Epidermal melanocyte (primary cell): ENCODE measurements around the gene OPRPN.

Source experiments
- DNase-seq: peaks from one replicate; pipeline ENCODE4 v3.0.0; 2011; ENCODE audit warnings: low spot score; ENCODE audit not compliant: insufficient read length

Gene OPRPN

GRCh38 chr4:70397580-70397979, at the start of gene OPRPN:
OPRPN (plus strand) TSS chr4:70397940; CDS start chr4:70399286, 1,346 bp downstream.
- DNase-seq: no peak

GRCh38 chr4:70356185-70356584, 41.6 kb upstream of the OPRPN start:
- DNase-seq: no peak

DNA sequence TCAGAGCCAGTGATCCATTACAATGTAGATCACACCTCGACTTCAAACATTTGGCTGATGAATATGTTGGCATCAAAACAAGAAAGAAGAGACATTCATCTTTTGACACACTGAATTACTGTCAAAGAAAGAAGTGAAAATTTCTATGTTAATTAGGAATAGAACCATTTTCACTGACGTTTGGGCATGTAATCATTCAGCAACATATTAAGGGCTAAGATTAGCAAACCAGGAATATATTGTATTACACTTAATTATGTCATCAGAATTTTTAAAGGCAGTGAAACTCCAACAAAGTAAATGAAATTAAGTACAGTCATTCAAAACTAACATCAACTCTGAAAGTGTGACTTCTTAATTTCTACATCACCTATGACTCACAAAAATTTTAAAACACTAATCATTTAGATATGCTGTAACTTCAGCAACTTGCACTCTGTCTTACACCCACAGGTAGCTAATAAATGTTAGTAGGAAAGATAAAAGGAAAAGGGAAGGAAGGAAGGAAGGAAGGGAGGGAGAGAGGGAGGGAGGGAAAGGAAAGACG, 38.6 kb upstream of the OPRPN start:
- DNase-seq: no peak

DNA sequence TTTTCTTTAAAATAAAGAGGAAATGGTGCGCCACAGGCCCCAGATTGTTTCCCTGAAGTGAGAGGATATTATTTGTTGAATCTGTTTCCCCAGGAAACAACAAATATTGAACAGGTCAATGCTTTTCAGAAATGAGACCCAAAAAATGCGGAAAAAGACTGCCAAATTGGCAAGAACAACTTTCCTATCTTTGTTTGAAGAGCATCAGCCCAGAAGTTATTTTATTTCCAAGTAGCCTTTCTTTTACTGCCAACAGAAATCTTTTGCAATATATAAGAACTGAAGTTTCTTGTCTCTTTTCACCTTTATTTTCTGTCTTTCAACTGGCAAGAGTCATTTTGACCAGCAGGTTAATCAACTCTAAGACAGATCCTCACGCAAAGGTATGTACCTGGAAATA, 37.3 kb upstream of the OPRPN start, which contains the start of gene SMR3A:
TSS of gene SMR3A (plus strand) at position 301 of the 400 bp plus-strand sequence. CDS start 1,356 bp downstream, outside the sequence.
- no peak for DNase-seq

DNA sequence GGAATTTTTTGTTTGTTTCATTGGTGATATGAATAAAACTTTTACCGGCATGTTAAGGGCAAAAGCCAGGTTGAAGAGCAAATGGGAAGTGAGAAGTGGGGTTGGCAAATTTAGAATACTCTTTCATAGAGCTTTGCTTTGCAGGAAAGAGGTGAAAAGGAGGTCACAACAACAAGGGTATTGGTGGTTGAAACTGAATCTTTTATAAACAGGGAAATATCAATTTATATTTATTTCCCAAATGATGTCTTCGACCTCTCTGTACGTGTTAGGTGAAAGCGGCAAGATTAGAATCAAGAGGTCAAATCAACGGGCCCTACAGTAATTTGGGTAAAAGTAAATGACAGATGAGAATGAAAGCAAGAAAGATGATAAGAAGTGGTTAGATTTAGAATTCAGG, 33.7 kb upstream of the OPRPN start:
- DNase-seq: no peak

DNA sequence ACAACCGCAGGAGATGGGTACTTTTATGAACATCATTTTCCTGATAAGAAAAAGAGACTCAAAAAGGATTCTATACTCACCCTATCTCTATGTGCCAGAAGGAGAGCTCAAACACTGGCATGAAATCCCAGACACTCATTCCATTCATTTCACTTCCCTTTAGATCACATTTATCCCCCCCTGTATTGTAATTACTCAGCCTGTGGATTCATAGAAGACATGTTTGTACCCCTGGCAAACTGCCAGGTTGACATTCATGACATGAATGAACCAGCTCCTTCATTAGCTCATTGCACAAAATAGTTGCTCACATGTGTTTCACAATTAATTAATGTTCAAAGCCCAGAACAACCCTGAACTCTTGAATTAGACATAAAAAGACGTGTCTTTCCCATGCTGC, 32.3 kb upstream of the OPRPN start:
- no peak for DNase-seq

DNA sequence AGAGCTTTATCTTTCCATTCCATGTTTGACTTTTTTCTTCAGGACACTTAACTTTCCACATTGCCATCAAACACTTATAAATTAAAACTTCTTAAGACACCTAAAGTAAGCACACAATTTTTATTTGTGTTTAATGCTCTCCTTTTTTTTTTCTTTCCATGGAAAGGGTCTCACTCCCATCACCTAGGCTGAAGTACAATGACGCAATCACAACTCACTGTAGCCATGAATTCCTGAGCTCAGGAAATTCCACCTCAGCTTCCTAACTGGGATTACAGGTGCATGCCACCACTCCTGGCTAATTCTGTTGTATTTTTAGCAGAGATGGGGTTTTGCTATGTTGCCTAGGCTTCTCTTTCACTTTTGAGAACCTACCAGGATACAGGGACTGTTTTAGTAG, 29.9 kb upstream of the OPRPN start:
- DNase-seq: no peak

DNA sequence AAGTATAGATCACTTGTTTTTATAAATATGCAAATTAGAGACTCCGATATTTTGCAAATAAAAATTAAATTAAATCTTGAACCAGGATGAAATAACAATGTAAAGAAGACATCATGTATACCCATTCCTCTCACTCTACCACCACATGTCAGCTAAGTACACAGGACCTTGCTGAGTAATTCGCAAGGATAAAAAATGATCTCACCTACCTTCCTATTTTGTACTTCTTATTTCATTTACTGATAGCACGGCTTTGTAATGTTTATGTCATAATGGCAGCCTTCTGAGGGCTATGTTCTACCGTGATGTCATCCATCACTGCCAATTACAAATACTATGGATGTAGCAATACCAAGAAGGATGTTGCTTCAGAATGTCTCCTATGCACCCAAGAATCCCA, 25.8 kb upstream of the OPRPN start:
- DNase-seq: no peak

DNA sequence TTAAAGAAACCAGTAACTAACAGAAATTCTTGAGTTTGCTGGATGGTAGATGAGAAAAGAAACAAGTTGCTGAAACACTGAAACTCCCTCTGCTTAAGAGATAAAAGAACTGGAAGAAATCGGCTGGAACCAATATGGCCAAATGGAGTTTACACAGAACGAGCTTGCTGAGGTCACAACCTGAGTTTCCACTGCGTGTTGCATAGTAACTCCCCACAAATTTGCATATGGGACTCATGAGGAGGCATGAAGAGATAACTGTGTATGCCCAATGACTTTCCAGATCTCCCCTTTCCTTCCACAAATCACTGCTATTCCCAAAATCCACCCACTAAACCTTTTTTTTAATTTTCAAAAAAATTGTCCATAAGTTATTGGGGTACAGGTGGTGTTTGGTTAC, 25.0 kb upstream of the OPRPN start:
- no peak for DNase-seq

- DNase-seq: no peak
Observed at GRCh38 chr4:70380578-70380977, 17.2 kb upstream of the OPRPN start.

- DNase-seq: no peak
Observed at GRCh38 chr4:70382691-70383181, 15.0 kb upstream of the OPRPN start, which contains the start of gene SMR3B. SMR3B (plus strand) TSS chr4:70383131; CDS start chr4:70384511, 1,380 bp downstream.

- no peak for DNase-seq
Observed at GRCh38 chr4:70392057-70392776, 5.5 kb upstream of the OPRPN start.

GRCh38 chr4:70399319-70399718, 1.6 kb downstream of the OPRPN start:
- DNase-seq: no peak

- DNase-seq: no peak
Observed at GRCh38 chr4:70402762-70403161, 5.0 kb downstream of the OPRPN start.

DNA sequence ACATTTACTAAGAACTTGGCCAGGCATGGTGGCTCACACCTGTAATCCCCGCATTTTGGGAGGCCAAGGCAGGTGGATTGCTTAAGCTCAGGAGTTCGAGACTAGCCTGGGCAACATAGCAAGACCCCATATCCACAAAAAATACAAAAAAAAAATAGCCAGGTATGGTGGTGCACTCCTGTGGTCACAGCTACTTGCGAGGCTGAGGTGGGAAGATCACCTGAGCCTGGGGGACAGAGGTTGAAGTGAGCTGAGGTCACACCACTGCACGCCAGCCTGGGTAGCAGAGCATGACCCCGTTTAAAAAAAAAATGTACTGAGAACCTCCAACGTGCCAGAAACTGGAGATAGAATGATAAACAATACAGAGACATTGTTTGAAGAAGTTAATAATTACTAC, 8.0 kb downstream of the OPRPN start:
- no peak for DNase-seq

- no peak for DNase-seq
Observed at GRCh38 chr4:70425306-70425705, 27.6 kb downstream of the OPRPN start.

GRCh38 chr4:70426789-70427188, 29.0 kb downstream of the OPRPN start:
- DNase-seq: no peak

GRCh38 chr4:70437197-70437596, 39.5 kb downstream of the OPRPN start:
- DNase-seq: no peak

DNA sequence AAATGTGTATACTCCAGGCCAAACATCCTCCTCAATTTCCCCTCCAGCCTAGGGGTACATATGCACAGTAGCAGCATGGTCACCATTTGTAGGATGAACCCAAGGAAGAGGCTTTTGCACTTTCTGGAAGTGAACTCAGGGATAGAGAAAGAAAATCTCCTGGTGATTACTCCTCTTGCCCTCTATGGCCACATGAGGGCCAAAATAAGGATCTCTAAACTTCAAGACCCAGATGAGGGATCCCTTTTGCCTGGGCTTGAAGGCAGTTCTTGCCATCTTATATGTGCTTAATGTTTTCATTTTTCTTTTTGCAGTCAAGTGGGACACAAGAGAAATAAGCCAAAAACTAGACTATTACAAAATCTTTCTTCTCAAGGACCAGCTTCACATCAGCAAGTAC, 44.7 kb downstream of the OPRPN start:
- no peak for DNase-seq

GRCh38 chr4:70443329-70443728, 45.6 kb downstream of the OPRPN start:
- DNase-seq: no peak

- DNase-seq: no peak
Observed at GRCh38 chr4:70449220-70449619, 51.5 kb downstream of the OPRPN start.

GRCh38 chr4:70452946-70453345, 55.2 kb downstream of the OPRPN start:
- no peak for DNase-seq
